Activated CD8-positive, alpha-beta memory T cell treated with anti-CD3 and anti-CD28 coated beads, Interleukin-2, amount 50 U/mL, for 1 hour (primary cell): ENCODE results near the gene EIF3C.
"Not testable (repeated sequence)": the region's sequence is repeated elsewhere in the genome, so short reads cannot be mapped to it uniquely, and the experiment has no call there.

ENCODE experiments used
- DNase-seq: peaks from one replicate; pipeline ENCODE4 v3.0.0-alpha.2; 2020; ENCODE audit errors: extremely low read depth

Gene EIF3C

DNA sequence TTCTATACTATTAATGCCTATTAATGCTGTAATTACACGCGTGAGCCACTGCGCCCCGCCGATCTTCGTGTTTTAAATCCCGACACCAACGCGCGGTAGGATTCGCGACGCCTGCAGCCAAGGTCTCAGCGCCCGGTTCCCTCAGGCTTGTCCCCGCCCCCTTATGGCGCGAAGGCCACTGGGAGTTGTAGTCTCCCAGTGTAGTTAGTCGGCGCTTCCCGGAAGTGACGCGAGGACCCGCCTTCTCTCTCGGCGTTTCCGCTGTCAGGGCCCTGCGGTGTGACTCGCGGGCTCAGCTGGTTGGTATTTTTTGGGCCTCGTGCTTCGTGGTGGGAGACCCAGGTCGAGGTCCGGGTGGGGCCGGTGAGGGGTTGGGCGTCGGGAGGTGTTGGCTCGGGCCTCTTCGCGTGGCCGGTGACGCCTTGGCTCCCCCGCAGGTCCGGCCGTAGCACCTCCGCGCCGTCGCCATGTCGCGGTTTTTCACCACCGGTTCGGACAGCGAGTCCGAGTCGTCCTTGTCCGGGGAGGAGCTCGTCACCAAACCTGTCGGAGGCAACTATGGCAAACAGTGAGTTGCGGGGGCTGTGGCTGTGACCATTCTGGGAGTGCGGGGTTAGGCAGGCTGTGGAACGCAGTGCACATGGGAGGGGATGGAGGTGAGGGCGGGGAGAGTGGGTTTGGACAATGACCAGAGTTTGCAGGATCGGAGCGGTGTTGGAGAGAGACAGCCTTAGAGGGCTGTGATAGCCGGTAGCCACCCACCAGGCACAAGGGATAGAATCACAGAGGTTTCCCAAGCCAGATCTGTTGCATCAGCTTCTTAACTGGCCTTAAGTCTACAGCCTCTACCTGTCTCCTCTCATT is at the start of gene EIF3C:
Gene EIF3C (plus strand): TSS at position 245 of the 864 bp plus-strand sequence. CDS start 223 bp downstream, at position 468.
- not testable (repeated sequence) for DNase-seq

DNA sequence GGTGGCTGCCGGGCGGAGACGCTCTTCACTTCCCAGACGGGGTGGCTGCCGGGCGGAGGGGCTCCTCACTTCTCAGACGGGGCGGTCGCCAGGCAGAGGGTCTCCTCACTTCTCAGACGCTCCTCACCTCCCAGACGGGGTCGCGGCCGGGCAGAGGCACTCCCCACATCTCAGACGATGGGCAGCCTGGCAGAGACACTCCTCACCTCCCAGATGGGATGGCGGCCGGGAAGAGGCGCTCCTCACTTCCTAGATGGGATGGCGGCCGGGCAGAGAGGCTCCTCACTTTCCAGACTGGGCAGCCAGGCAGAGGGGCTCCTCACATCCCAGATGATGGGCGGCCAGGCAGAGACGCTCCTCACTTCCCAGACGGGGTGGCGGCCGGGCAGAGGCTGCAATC is 45.0 kb upstream of the EIF3C start:
- not testable (repeated sequence) for DNase-seq

GRCh38 chr16:28667480-28667879 is 43.8 kb upstream of the EIF3C start:
- not testable (repeated sequence) for DNase-seq

DNA sequence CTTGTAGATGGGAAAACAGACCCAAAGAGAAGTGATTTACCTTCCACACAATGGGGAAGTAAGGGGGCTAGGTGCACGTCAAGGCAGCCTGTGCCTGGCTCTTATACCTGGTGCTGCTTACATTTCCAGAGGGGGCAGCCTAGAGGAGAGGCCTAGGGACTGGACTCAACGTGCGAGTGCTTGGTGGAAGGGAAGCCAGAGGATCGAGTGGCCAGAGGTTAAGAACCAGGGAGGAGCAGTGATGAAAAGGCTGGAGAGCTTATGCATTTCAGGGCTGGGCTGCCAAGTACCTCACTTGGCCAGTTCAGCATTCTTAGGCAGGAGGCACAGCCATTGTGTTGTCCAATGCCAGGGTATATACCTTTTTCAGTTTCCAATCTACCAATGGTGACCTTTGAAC is 43.1 kb upstream of the EIF3C start:
- DNase-seq, result not testable (repeated sequence)

GRCh38 chr16:28688327-28688952 is 22.8 kb upstream of the EIF3C start:
- DNase-seq, result not testable (repeated sequence)

DNA sequence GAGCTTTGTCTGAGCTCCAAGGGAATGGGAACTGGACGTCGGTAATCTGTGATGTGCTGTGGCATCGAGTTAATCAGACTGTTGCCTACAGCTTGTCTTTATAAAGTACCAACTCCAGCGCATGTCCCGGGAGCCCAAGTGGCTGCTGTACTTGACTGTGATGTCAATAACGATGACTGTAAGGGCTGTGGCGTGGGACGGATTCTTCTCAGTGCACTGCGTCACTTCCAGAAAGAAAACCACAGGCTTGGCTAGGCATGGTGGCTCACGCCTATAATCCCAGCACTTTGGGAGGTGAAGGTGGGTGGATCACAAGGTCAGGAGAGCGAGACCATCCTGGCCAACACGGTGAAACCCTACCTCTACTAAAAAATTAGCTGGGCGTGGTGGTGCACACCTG is 21.8 kb upstream of the EIF3C start:
- DNase-seq, result not testable (repeated sequence)

- not testable (repeated sequence) for DNase-seq
These were observed 19.5 kb upstream of the EIF3C start for GRCh38 chr16:28691722-28692121.

DNA sequence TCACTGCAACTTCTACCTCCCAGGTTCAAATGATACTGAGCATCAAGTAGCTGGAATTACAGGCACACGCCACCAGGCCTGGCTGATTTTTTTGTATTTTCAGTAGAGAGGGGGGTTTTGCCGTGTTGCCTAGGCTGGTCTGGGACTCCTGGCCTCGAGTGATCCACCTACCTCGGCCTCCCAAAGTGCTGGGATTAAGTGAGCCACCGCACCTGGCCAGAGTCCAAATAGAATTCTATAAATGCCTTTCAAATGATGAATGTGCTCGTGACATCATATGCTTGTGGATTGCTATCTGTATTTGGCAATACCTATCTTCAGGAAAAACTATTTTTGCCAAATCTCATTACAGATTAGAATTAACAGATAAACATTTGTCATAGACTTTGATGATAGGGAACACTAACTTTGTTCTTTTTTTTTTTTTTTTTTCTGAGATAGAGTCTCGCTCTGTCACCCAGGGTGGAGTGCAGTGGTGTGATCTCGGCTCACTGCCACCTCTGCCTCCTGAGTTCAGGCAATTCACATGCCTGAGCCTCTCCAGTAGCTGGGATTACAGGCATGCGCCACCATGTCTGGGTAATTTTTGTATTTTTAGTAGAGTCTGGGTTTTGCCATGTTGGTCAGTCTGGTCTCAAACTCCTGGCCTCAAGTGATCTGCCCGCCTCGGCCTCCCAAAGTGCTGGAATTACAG is 17.9 kb upstream of the EIF3C start:
- DNase-seq, result not testable (repeated sequence)

DNA sequence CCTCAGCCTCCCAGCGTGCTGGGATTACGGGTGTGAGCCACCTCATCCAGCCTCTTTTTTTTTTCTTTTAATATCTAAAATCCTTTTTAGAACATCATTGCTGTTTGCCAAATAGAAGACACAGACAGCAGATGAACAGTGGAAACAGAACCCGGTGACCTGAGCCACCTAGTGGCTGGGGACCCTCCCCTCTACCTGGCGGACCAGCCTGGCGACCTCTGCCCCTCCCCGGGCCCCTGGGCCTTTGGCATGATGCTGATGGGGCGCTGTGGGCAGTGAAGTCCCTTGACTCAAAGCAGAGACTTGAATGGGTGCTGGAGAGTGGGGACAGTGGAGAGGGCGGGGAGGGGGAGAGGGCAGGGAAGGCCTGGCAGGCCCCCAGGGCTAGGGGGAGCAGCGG is 11.5 kb upstream of the EIF3C start:
- DNase-seq, result not testable (repeated sequence)

- DNase-seq, result not testable (repeated sequence)
These were observed 10.9 kb upstream of the EIF3C start for GRCh38 chr16:28700349-28700748.

DNA sequence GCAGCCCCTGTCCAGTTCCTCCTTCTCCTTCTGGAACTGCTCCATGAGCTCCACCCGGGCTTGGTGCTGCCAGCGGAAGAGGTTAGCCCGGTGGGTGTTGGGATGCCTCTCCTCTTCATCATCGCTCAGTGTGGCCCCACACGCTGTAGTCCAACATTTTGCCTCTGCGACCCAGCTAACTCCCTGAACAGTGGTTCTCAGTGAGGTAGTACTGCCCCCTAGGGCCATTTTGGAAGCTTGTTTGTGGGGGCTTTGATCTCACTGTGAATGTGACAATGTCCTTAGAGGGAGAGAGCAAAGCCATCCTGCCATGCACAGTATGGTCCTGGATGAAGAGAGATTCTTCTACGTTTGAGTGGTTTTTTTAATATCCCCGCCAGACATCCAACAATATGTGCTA is 9.9 kb upstream of the EIF3C start:
- DNase-seq, result not testable (repeated sequence)

DNA sequence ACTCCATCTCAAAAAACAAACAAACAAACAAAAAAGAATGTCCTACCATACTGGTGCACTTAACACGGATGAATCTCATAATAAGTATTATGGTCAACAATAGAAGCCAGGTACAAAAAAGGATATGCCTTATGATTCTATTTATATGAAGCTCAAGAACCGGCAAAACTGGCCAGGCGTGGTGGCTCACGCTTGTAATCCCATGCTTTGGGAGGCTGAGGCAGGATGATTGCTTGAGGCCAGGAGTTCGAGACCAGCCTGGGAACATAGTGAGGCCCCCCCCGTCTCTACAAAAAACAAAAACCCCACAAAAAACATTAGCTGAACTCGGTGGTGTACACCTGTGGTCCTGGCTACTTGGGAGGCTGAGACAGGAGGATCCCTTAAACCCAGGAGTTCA is 7.0 kb upstream of the EIF3C start:
- DNase-seq, result not testable (repeated sequence)

- DNase-seq, result not testable (repeated sequence)
These were observed 11.8 kb downstream of the EIF3C start for GRCh38 chr16:28722852-28723650.

DNA sequence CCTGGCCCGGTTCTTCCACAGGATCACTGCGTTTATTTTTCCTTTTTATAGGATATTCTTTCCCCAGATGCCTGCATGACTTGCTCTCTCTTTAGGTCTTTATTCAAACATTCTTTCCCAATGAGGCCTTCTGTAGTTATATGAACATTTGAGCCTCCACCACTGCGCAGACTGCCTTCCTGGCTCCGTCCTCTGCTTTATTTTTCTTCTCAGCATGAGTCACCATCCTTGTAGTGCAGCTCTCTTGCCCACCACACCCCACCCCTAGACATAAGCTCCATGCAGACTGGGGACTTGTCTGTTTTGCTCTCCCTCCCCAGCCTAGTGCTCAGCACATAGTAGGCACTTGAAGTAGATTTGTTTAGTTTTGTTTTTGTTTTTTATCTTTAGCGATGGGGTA is 20.0 kb downstream of the EIF3C start:
- not testable (repeated sequence) for DNase-seq

DNA sequence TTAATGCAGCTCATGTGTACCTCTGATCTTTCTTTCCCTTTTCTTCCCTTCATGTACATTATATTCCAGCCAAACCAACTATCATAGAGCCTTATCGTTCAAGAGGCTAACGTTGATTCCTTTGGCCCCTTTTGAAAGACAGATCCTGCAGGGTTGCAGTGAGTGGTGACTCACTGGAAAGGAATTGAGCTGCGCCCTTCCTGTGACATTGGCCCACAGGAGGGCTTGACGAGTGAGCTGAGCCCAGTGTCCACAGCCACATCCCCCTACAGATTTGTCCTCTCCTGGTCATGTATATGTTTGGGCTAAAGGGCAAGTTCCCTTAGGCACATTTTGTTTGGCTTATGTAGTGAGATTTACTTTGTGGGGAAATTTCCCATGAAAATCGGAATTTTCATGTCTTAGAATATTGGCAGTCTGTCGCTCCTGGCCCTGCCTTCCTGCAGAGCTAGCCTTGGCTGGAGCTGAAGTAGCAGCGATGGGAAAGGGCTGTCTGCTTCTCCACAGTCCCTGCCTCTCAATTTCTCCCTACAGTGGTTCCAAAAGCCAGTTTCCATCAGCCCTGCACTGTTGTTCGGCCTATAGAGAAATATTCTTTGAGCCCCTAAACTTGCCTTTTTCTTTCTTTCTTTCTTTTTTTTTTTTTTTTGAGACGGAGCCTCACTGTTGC is 21.3 kb downstream of the EIF3C start:
- DNase-seq, result not testable (repeated sequence)

- not testable (repeated sequence) for DNase-seq
These were observed 28.5 kb downstream of the EIF3C start for GRCh38 chr16:28739787-28740186.

DNA sequence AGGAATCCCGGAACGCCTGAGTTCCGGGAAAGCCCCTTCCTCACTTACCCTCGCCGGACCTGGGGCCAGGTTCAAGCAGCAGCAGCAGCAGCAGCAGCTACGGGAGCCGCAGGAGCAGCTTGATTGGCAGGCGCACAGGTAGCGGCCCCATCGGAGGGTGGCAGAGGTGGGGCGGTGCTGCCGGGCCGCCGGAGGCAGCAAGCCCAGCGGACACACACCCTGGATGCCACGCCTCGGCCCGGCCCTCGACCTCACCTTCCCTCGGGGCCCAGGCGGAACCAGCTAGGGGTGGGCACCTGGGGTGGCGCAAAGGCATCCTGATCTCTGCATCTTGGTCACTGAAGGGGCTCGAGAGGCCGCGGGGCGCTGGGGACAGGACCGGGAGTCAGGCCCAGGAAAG is 29.4 kb downstream of the EIF3C start:
- DNase-seq, result not testable (repeated sequence)

DNA sequence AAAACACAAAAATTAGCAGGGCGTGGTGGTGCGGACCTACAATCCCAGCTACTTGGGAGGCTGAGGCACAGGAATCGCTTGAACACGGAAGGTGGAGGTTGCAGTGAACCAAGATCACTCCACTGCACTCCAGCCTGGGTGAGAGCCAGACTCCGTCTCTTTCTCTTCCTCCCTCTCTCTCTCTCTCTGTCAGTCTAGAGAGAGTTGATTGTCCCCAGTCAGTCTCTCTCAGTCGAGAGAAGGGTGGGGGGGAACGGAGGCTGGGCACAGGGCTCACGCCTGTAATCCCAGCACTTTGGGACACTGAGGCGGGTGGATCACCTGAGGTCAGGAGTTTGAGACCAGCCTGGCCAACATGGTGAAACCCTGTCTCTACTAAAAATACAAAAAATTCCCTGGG is 30.0 kb downstream of the EIF3C start:
- not testable (repeated sequence) for DNase-seq

- DNase-seq, result not testable (repeated sequence)
These were observed 35.5 kb downstream of the EIF3C start for GRCh38 chr16:28746618-28747350.

DNA sequence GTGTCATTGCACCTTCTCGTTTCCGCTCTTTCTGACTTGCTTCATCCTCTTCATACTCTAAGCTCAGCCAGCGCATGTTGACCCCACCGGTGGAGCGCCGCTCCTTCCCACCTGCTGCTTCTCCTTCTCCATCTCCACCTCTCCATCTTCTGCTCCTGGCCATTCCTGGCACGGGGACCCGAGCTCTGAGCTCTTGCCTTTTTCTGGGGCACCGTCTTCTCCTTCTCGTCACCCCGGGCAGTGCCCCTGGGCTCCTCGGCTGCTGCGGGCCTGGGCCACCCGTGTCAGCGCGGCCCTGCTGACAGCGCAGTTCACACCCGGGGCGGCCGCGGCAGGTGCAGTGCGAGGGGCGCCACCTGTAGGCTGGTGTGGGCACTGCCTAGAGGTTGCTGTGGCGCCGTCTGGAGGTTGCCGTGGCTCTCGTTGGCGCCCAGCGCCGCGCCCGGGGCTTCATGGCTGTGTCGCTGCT is 38.8 kb downstream of the EIF3C start:
- DNase-seq, result not testable (repeated sequence)
